Measurements from ENCODE around the gene ARMC12. TPM values are rescaled to one million over a fixed set of nuclear protein-coding genes. Genes with fewer than 3 reads are reported as not detected.

The ARMC12 gene
- total RNA-seq, 1 donor from 2014 or later, result 0.52 TPM

- Histone ChIP-seq H3K27ac (ENCODE audit: low read depth, low read length) (no peak overlapping the region), H3K4me3 (ENCODE audit: low read length in 3 of 3) (no peak overlapping the region), H3K9me3 (ENCODE audit: control insufficient read depth in 3 of 3, low read length in 3 of 3) (no peaks in the 10 kb centered on the region), H3K4me1 (ENCODE audit: control insufficient read depth in 3 of 3, insufficient read depth in 3 of 3, low read length in 3 of 3) (no peaks in the 10 kb centered on the region), H3K27me3 (ENCODE audit: control insufficient read depth in 3 of 3, insufficient read depth in 3 of 3, low read length in 3 of 3) (peaks cover 0 to 3% (median 0%) of the 10 kb centered on the region in 3 donors), H3K9ac (ENCODE audit: low read depth in 1 of 3, low read length in 3 of 3) (no peak overlapping the region), H3K36me3 (ENCODE audit: control insufficient read depth in 3 of 3, insufficient read depth in 3 of 3, low read length in 3 of 3) (no peaks in the 10 kb centered on the region)
Measured at GRCh38 chr6:35747877-35748276, 11.0 kb downstream of the ARMC12 start.

GRCh38 chr6:35750557-35750956 is 13.7 kb downstream of the ARMC12 start:
- Histone ChIP-seq H3K9me3 (ENCODE audit: control insufficient read depth in 3 of 3, low read length in 3 of 3) (no peaks in the 10 kb centered on the region), H3K4me3 (ENCODE audit: low read length in 3 of 3) (no peak overlapping the region), H3K4me1 (ENCODE audit: control insufficient read depth in 3 of 3, insufficient read depth in 3 of 3, low read length in 3 of 3) (no peaks in the 10 kb centered on the region), H3K27ac (ENCODE audit: low read depth, low read length) (no peak overlapping the region), H3K36me3 (ENCODE audit: control insufficient read depth in 3 of 3, insufficient read depth in 3 of 3, low read length in 3 of 3) (no peaks in the 10 kb centered on the region), H3K9ac (ENCODE audit: low read depth in 1 of 3, low read length in 3 of 3) (no peak overlapping the region), H3K27me3 (ENCODE audit: control insufficient read depth in 3 of 3, insufficient read depth in 3 of 3, low read length in 3 of 3) (peaks cover 0 to 3% (median 0%) of the 10 kb centered on the region in 3 donors)

GRCh38 chr6:35751594-35751993 is 14.8 kb downstream of the ARMC12 start:
- Histone ChIP-seq H3K9ac (ENCODE audit: low read depth in 1 of 3, low read length in 3 of 3) (no peak overlapping the region), H3K36me3 (ENCODE audit: control insufficient read depth in 3 of 3, insufficient read depth in 3 of 3, low read length in 3 of 3) (no peaks in the 10 kb centered on the region), H3K27me3 (ENCODE audit: control insufficient read depth in 3 of 3, insufficient read depth in 3 of 3, low read length in 3 of 3) (peaks cover 0 to 3% (median 0%) of the 10 kb centered on the region in 3 donors), H3K9me3 (ENCODE audit: control insufficient read depth in 3 of 3, low read length in 3 of 3) (no peaks in the 10 kb centered on the region), H3K27ac (ENCODE audit: low read depth, low read length) (no peak overlapping the region), H3K4me1 (ENCODE audit: control insufficient read depth in 3 of 3, insufficient read depth in 3 of 3, low read length in 3 of 3) (no peaks in the 10 kb centered on the region), H3K4me3 (ENCODE audit: low read length in 3 of 3) (no peak overlapping the region)

- no peaks in the 10 kb centered on the region for H3K4me1 ChIP-seq (ENCODE audit: control insufficient read depth in 3 of 3, insufficient read depth in 3 of 3, low read length in 3 of 3)
- H3K27me3 ChIP-seq (ENCODE audit: control insufficient read depth in 3 of 3, insufficient read depth in 3 of 3, low read length in 3 of 3), result peaks cover 0 to 3% (median 0%) of the 10 kb centered on the region in 3 donors
- no peaks in the 10 kb centered on the region for H3K36me3 ChIP-seq (ENCODE audit: control insufficient read depth in 3 of 3, insufficient read depth in 3 of 3, low read length in 3 of 3)
- H3K9ac ChIP-seq (ENCODE audit: low read depth in 1 of 3, low read length in 3 of 3), result no peak overlapping the region
- no peaks in the 10 kb centered on the region for H3K9me3 ChIP-seq (ENCODE audit: control insufficient read depth in 3 of 3, low read length in 3 of 3)
- H3K4me3 ChIP-seq (ENCODE audit: low read length in 3 of 3), result no peak overlapping the region
- no peak overlapping the region for H3K27ac ChIP-seq (ENCODE audit: low read depth, low read length)
Measured at GRCh38 chr6:35752330-35752729, 15.5 kb downstream of the ARMC12 start.

GRCh38 chr6:35754452-35755277 is 17.8 kb downstream of the ARMC12 start:
- no peaks in the 10 kb centered on the region for H3K36me3 ChIP-seq (ENCODE audit: control insufficient read depth in 3 of 3, insufficient read depth in 3 of 3, low read length in 3 of 3)
- no peak overlapping the region for H3K4me3 ChIP-seq (ENCODE audit: low read length in 3 of 3)
- no peak overlapping the region for H3K27ac ChIP-seq (ENCODE audit: low read depth, low read length)
- H3K9me3 ChIP-seq (ENCODE audit: control insufficient read depth in 3 of 3, low read length in 3 of 3), result no peaks in the 10 kb centered on the region
- H3K4me1 ChIP-seq (ENCODE audit: control insufficient read depth in 3 of 3, insufficient read depth in 3 of 3, low read length in 3 of 3), result no peaks in the 10 kb centered on the region
- H3K27me3 ChIP-seq (ENCODE audit: control insufficient read depth in 3 of 3, insufficient read depth in 3 of 3, low read length in 3 of 3), result peaks cover 0 to 18% (median 6%) of the 10 kb centered on the region in 3 donors
- H3K9ac ChIP-seq (ENCODE audit: low read depth in 1 of 3, low read length in 3 of 3), result no peak overlapping the region

- H3K4me3 ChIP-seq (ENCODE audit: low read length in 3 of 3), result no peak overlapping the region
- H3K9ac ChIP-seq (ENCODE audit: low read depth in 1 of 3, low read length in 3 of 3), result no peak overlapping the region
- no peaks in the 10 kb centered on the region for H3K4me1 ChIP-seq (ENCODE audit: control insufficient read depth in 3 of 3, insufficient read depth in 3 of 3, low read length in 3 of 3)
- H3K9me3 ChIP-seq (ENCODE audit: control insufficient read depth in 3 of 3, low read length in 3 of 3), result no peaks in the 10 kb centered on the region
- peaks cover 4 to 21% (median 8%) of the 10 kb centered on the region in 3 donors for H3K27me3 ChIP-seq (ENCODE audit: control insufficient read depth in 3 of 3, insufficient read depth in 3 of 3, low read length in 3 of 3)
- no peaks in the 10 kb centered on the region for H3K36me3 ChIP-seq (ENCODE audit: control insufficient read depth in 3 of 3, insufficient read depth in 3 of 3, low read length in 3 of 3)
- H3K27ac ChIP-seq (ENCODE audit: low read depth, low read length), result no peak overlapping the region
Measured at GRCh38 chr6:35755278-35755924, 18.6 kb downstream of the ARMC12 start.

- Histone ChIP-seq H3K4me3 (ENCODE audit: low read length in 3 of 3) (no peak overlapping the region), H3K9ac (ENCODE audit: low read depth in 1 of 3, low read length in 3 of 3) (no peak overlapping the region), H3K27me3 (ENCODE audit: control insufficient read depth in 3 of 3, insufficient read depth in 3 of 3, low read length in 3 of 3) (peaks cover 6 to 24% (median 17%) of the 10 kb centered on the region in 3 donors), H3K9me3 (ENCODE audit: control insufficient read depth in 3 of 3, low read length in 3 of 3) (no peaks in the 10 kb centered on the region), H3K27ac (ENCODE audit: low read depth, low read length) (no peak overlapping the region), H3K36me3 (ENCODE audit: control insufficient read depth in 3 of 3, insufficient read depth in 3 of 3, low read length in 3 of 3) (no peaks in the 10 kb centered on the region), H3K4me1 (ENCODE audit: control insufficient read depth in 3 of 3, insufficient read depth in 3 of 3, low read length in 3 of 3) (no peaks in the 10 kb centered on the region)
Measured at GRCh38 chr6:35757456-35758123, 20.8 kb downstream of the ARMC12 start.

GRCh38 chr6:35759426-35759825 is 22.6 kb downstream of the ARMC12 start:
- no peak overlapping the region for H3K9ac ChIP-seq (ENCODE audit: low read depth in 1 of 3, low read length in 3 of 3)
- H3K36me3 ChIP-seq (ENCODE audit: control insufficient read depth in 3 of 3, insufficient read depth in 3 of 3, low read length in 3 of 3), result no peaks in the 10 kb centered on the region
- H3K27ac ChIP-seq (ENCODE audit: low read depth, low read length), result no peak overlapping the region
- no peaks in the 10 kb centered on the region for H3K9me3 ChIP-seq (ENCODE audit: control insufficient read depth in 3 of 3, low read length in 3 of 3)
- H3K27me3 ChIP-seq (ENCODE audit: control insufficient read depth in 3 of 3, insufficient read depth in 3 of 3, low read length in 3 of 3), result peaks cover 19 to 36% (median 34%) of the 10 kb centered on the region in 3 donors
- no peak overlapping the region for H3K4me3 ChIP-seq (ENCODE audit: low read length in 3 of 3)
- peaks cover 0 to 2% (median 0%) of the 10 kb centered on the region in 3 donors for H3K4me1 ChIP-seq (ENCODE audit: control insufficient read depth in 3 of 3, insufficient read depth in 3 of 3, low read length in 3 of 3)

- Histone ChIP-seq H3K27me3 (ENCODE audit: control insufficient read depth in 3 of 3, insufficient read depth in 3 of 3, low read length in 3 of 3) (peaks cover 24 to 33% (median 29%) of the 10 kb centered on the region in 3 donors), H3K27ac (ENCODE audit: low read depth, low read length) (no peak overlapping the region), H3K9me3 (ENCODE audit: control insufficient read depth in 3 of 3, low read length in 3 of 3) (no peaks in the 10 kb centered on the region), H3K9ac (ENCODE audit: low read depth in 1 of 3, low read length in 3 of 3) (no peak overlapping the region), H3K4me1 (ENCODE audit: control insufficient read depth in 3 of 3, insufficient read depth in 3 of 3, low read length in 3 of 3) (peaks cover 0 to 2% (median 0%) of the 10 kb centered on the region in 3 donors), H3K36me3 (ENCODE audit: control insufficient read depth in 3 of 3, insufficient read depth in 3 of 3, low read length in 3 of 3) (no peaks in the 10 kb centered on the region), H3K4me3 (ENCODE audit: low read length in 3 of 3) (no peak overlapping the region)
Measured at GRCh38 chr6:35765739-35766138, 28.9 kb downstream of the ARMC12 start.

GRCh38 chr6:35769211-35769610 is 32.4 kb downstream of the ARMC12 start:
- Histone ChIP-seq H3K4me1 (ENCODE audit: control insufficient read depth in 3 of 3, insufficient read depth in 3 of 3, low read length in 3 of 3) (peaks cover 0 to 1% (median 0%) of the 10 kb centered on the region in 3 donors), H3K4me3 (ENCODE audit: low read length in 3 of 3) (no peak overlapping the region), H3K27ac (ENCODE audit: low read depth, low read length) (no peak overlapping the region), H3K9me3 (ENCODE audit: control insufficient read depth in 3 of 3, low read length in 3 of 3) (no peaks in the 10 kb centered on the region), H3K9ac (ENCODE audit: low read depth in 1 of 3, low read length in 3 of 3) (no peak overlapping the region), H3K36me3 (ENCODE audit: control insufficient read depth in 3 of 3, insufficient read depth in 3 of 3, low read length in 3 of 3) (no peaks in the 10 kb centered on the region), H3K27me3 (ENCODE audit: control insufficient read depth in 3 of 3, insufficient read depth in 3 of 3, low read length in 3 of 3) (peaks cover 12 to 22% (median 18%) of the 10 kb centered on the region in 3 donors)

Data from skeletal muscle tissue (tissue), 4 donors.